HepG2 (cell line): ENCODE measurements around the gene NTM. TPM values are rescaled to one million over a fixed set of nuclear protein-coding genes. Genes with fewer than 3 reads are reported as not detected.

ENCODE experiments used
- ATAC-seq: fragments of 200-7000 bp; cut with Tn5 transposase; 3 replicates; pipeline ENCODE4 v1.9.1; 2020; ENCODE audit warnings: mild to moderate bottlenecking, moderate library complexity
- BruUV-seq: library from RNA; stranded (reverse); fragments of 400-500 nt; replicated peaks from 2 replicates; lab custom pipeline; 2021; lab: Mats Ljungman, UMichigan
- CTCF ChIA-PET: fragments of 300-600 bp; formaldehyde crosslinking; extraction: SDS; loops from one replicate; lab custom pipeline; 2021; ENCODE audit warnings: low total read pairs, inconsistent platforms, low intra/inter-chr PET ratio; lab: Yijun Ruan, JAX
- POLR2A ChIA-PET: fragments of 350-600 bp; sonication (Branson Sonifier 250); formaldehyde crosslinking; loops from one replicate; lab custom pipeline; 2020; ENCODE audit warnings: antibody characterized with exemption, inconsistent platforms; lab: Yijun Ruan, JAX
- DNase-seq: peaks from one replicate; pipeline ENCODE4 v3.0.0-alpha.2; 2015; ENCODE audit warnings: low spot score
- FAIRE-seq: peaks from 3 replicates; lab custom pipeline; 2011; peaks lifted over from hg19 to GRCh38; lab: Jason Lieb, UNC
- H2AFZ ChIP-seq: one replicate; pipeline ENCODE4 v1.6.1; 2011; ENCODE audit warnings: low read length, inconsistent platforms
- H3K27ac ChIP-seq: fragments of 300-600 bp; 3 replicates; pipeline ENCODE4 v1.8.0; 2011; ENCODE audit warnings: mixed run types, mild to moderate bottlenecking, mixed read lengths, low read length, inconsistent platforms; ENCODE audit not compliant: insufficient read depth; ENCODE audit errors: extremely low read length
- H3K27me3 ChIP-seq, 2 experiments: fragments of 200-600 bp in 1 of 2; 2 replicates in 1 of 2; 3 replicates in 1 of 2; pipeline versions ENCODE4 v1.6.0 to v1.8.0; 2011; ENCODE audit warnings: low read length in 2 of 2, mild to moderate bottlenecking in 2 of 2, moderate library complexity in 2 of 2, inconsistent platforms in 1 of 2; ENCODE audit not compliant: insufficient read depth in 2 of 2, control insufficient read depth in 1 of 2
- H3K36me3 ChIP-seq, 2 experiments: fragments of 200-600 bp in 1 of 2; replicated peaks in 1 of 2; 2 replicates in 1 of 2; 3 replicates in 1 of 2; pipeline versions ENCODE4 v1.5.1 to v1.8.0; 2011; ENCODE audit warnings: low read length in 2 of 2, inconsistent platforms in 1 of 2; ENCODE audit not compliant: insufficient read depth in 2 of 2, control insufficient read depth in 1 of 2
- H3K4me1 ChIP-seq: 2 replicates; pipeline ENCODE4 v1.5.1; 2012; ENCODE audit warnings: low read length, inconsistent platforms; ENCODE audit not compliant: insufficient read depth
- H3K4me2 ChIP-seq: 2 replicates; pipeline ENCODE4 v1.6.0; 2011; ENCODE audit warnings: low read depth, low read length, inconsistent platforms
- H3K4me3 ChIP-seq, 3 experiments: fragments of 200-600 bp in 1 of 3; sonication (generic), shearing (Covaris generic) in 1 of 3; replicated peaks in 1 of 3; 2 replicates each; pipeline ENCODE4 v1.5.1; 2011 to 2016; ENCODE audit warnings: low read length in 3 of 3, inconsistent platforms in 2 of 3, low read depth in 2 of 3, mild to moderate bottlenecking in 2 of 3, control low read depth in 1 of 3, mixed read lengths in 1 of 3; ENCODE audit not compliant: insufficient read depth in 1 of 3
- H3K79me2 ChIP-seq: one replicate; pipeline ENCODE4 v1.6.1; 2011; ENCODE audit warnings: low read length, inconsistent platforms; ENCODE audit not compliant: insufficient read depth
- H3K9ac ChIP-seq: 2 replicates; pipeline ENCODE4 v1.6.0; 2011; ENCODE audit warnings: mild to moderate bottlenecking, low read depth, low read length, inconsistent platforms; ENCODE audit not compliant: insufficient read depth
- H3K9me3 ChIP-seq: 2 replicates; pipeline ENCODE4 v1.5.1; 2012; ENCODE audit warnings: mild to moderate bottlenecking, low read length
- H4K20me1 ChIP-seq: 2 replicates; pipeline ENCODE4 v1.6.0; 2011; ENCODE audit warnings: inconsistent platforms, mild to moderate bottlenecking, low read length, moderate library complexity; ENCODE audit not compliant: insufficient read depth
- ARID5B ChIP-seq: IDR thresholded peaks from 2 replicates; pipeline ENCODE4 v1.4.0; 2020; ENCODE audit warnings: mild to moderate bottlenecking, missing genetic modification reagents
- NR1H2 ChIP-seq: sonication (generic); formaldehyde crosslinking; IDR thresholded peaks from 2 replicates; pipeline ENCODE4 v1.8.1; 2022; ENCODE audit warnings: low read depth, missing genetic modification reagents, borderline replicate concordance
- REST ChIP-seq, 2 experiments: IDR thresholded peaks; 2 replicates each; pipeline ENCODE4 v1.6.1; 2011 to 2012; ENCODE audit warnings: low read length in 2 of 2, borderline replicate concordance in 1 of 2, low read depth in 1 of 2, mild to moderate bottlenecking in 1 of 2, moderate library complexity in 1 of 2
- WGBS: methylation state at CpG from one replicate; pipeline ENCODE4 v1.1.6; 2017; ENCODE audit warnings: low lambda C conversion rate; 5-methylcytosine and 5-hydroxymethylcytosine counted together
- in situ Hi-C: cut with HindIII; loops from 2 replicates; pipeline ENCODE4 v1.10.0; 2017; ENCODE audit warnings: low pct_unique_long_range_greater_than_20kb; ENCODE audit not compliant: extremely low pct_ligation_motif_present
- intact Hi-C: fragments of 100-400 bp; cut with micrococcal nuclease; formaldehyde crosslinking; loops from one replicate; pipeline ENCODE4 v1.10.0; 2022; ENCODE audit not compliant: unreplicated experiment
- polyA plus RNA-seq, 8 experiments: library from polyadenylated mRNA; depleted of rRNA in 3 of 8; stranded (reverse) in 7 of 8; unstranded in 1 of 8; fragments of >200 nt; fragmentation: Illumina TruSeq in 4 of 8; extraction: Trizol in 4 of 8; gene quantifications; 2 replicates each; pipeline versions ENCODE4 v1.2.1 to v1.2.3, GENCODE V29; 2011 to 2016; ENCODE audit warnings: low read depth in 4 of 8, missing spikeins in 1 of 8, mixed read lengths in 1 of 8; ENCODE audit not compliant: insufficient read depth in 1 of 8
- total RNA-seq, 5 experiments: library from RNA; depleted of rRNA; stranded (reverse); fragments of >200 nt; fragmentation: Illumina TruSeq; extraction: Trizol; gene quantifications; 2 replicates each; pipeline ENCODE4 v1.2.3, GENCODE V29; 2016; ENCODE audit warnings: low read depth in 1 of 5

NTM gene
- total and polyA plus RNA-seq, 2 of the 13 experiments (the other 11 are each of a cell fraction or from before 2014, with no cell fraction given): not detected

GRCh38 chr11:131858505-131858904 lies 488.1 kb downstream of the NTM start:
- H3K4me2 ChIP-seq: no peak overlapping the region
- no TSS peak for BruUV-seq
- FAIRE-seq: no peak
- H3K27ac ChIP-seq: no peak overlapping the region
- ChIA-PET POLR2A (no interaction called here), CTCF (no interaction called here)
- H3K36me3 ChIP-seq: no peaks in the 10 kb centered on the region
- H3K4me3 ChIP-seq: no peak overlapping the region
- WGBS: 9% methylated on average over 9 of the region's 11 CpGs
- no peak for ATAC-seq
- no peak overlapping the region for H2AFZ ChIP-seq
- intact Hi-C loops (no loop called here), in situ Hi-C loops (loop anchor here (25.0 kb wide), 3 partner anchors 279 to 1204 kb away; no protein-coding TSS in a partner anchor)
- TF ChIP-seq REST (IDR thresholded peaks at IDR 0.05; ENCODE audit: borderline replicate concordance in 1 of 2, low read depth in 1 of 2, low read length in 2 of 2): no peak
- H3K79me2 ChIP-seq: no peaks in the 10 kb centered on the region
- no peak for DNase-seq
- H3K9ac ChIP-seq: no peak overlapping the region
- H4K20me1 ChIP-seq: no peaks in the 10 kb centered on the region
- no peaks in the 10 kb centered on the region for H3K4me1 ChIP-seq
- peaks cover 0 to 2% of the 10 kb centered on the region in 2 experiments; a peak in 1 of 5 replicates for H3K27me3 ChIP-seq
- no peaks in the 10 kb centered on the region for H3K9me3 ChIP-seq

- no peak for ATAC-seq
- Histone ChIP-seq H2AFZ (no peak overlapping the region), H3K9me3 (no peaks in the 10 kb centered on the region), H3K4me3 (no peak overlapping the region), H3K9ac (no peak overlapping the region), H3K79me2 (no peaks in the 10 kb centered on the region), H3K36me3 (no peaks in the 10 kb centered on the region), H4K20me1 (no peaks in the 10 kb centered on the region), H3K4me1 (no peaks in the 10 kb centered on the region), H3K27ac (no peak overlapping the region), H3K4me2 (no peak overlapping the region), H3K27me3 (peaks cover 0 to 2% of the 10 kb centered on the region in 2 experiments; a peak in 1 of 5 replicates)
- FAIRE-seq: no peak
- POLR2A ChIA-PET: no interaction called here
- BruUV-seq: no TSS peak
- CTCF ChIA-PET: no interaction called here
- no peak for DNase-seq
- intact Hi-C loops (loop anchor here (10.0 kb wide), 1 partner anchor 1205 kb away; no protein-coding TSS in a partner anchor), in situ Hi-C loops (loop anchor here (10.0 to 25.0 kb wide), 4 partner anchors 165 to 1203 kb away; no protein-coding TSS in a partner anchor)
- 2% methylated on average over 8 of the region's 8 CpGs for WGBS
- TF ChIP-seq ARID5B (CRISPR knock-in tag): no peak
- no peak for TF ChIP-seq NR1H2 (CRISPR knock-in tag)
Observed at GRCh38 chr11:131859538-131860210, 489.3 kb downstream of the NTM start.
